ENCODE measurements around the gene CALML6. TPM values are rescaled to one million over a fixed set of nuclear protein-coding genes. Genes with fewer than 3 reads are reported as not detected.
A peak's percentile ranks its signal among the peaks of the same experiment; 100 is the strongest.

Gene CALML6
- total and polyA plus RNA-seq, 2 of the 8 experiments (the other 6 are each of a cell fraction or from before 2014, with no cell fraction given), result 0.54 to 1.3 TPM

- TF ChIP-seq GABPA (IDR thresholded peaks at IDR 0.05; ENCODE audit: borderline replicate concordance, insufficient read depth, low read length) (0 out of 2 replicates have a peak, but pooled peaks have one; percentile 40), PHF8 (conservative IDR thresholded peaks at IDR 0.05; ENCODE audit: low read depth, low read length) (0 out of 2 replicates have a peak, but pooled peaks have one; percentile 4), E2F6 (IDR thresholded peaks at IDR 0.05) (no peak), EP300 (IDR thresholded peaks at IDR 0.05; ENCODE audit: borderline replicate concordance in 1 of 2, low read depth in 2 of 2, low read length in 2 of 2) (peak in 1 of 2 experiments; percentile 36; a peak in 1 of 3 replicates), YY1 (IDR thresholded peaks at IDR 0.05; ENCODE audit: low read depth, low read length) (peak; percentile 33; the same call in 1 of the 2 replicates), TAF1 (IDR thresholded peaks at IDR 0.05; ENCODE audit: low read depth, low read length) (peak; percentile 71; the same call in 1 of the 2 replicates), SIRT6 (IDR thresholded peaks at IDR 0.05; ENCODE audit: low read length) (no peak), TAF7 (optimal IDR thresholded peaks at IDR 0.05; ENCODE audit: borderline replicate concordance, low read depth, low read length) (peak; percentile 28), CREB1 (IDR thresholded peaks at IDR 0.05) (peak; percentile 90), POLR2A (IDR thresholded peaks at IDR 0.05; ENCODE audit: control extremely low read depth in 1 of 2, low read depth in 2 of 2, low read length in 2 of 2) (no peak), CBX8 (IDR thresholded peaks at IDR 0.05; ENCODE audit: borderline replicate concordance, low read depth, low read length) (no peak), TBP (IDR thresholded peaks at IDR 0.05; ENCODE audit: low read depth, low read length) (peak; percentile 25; the same call in 1 of the 2 replicates), SIX5 (IDR thresholded peaks at IDR 0.05; ENCODE audit: low read depth, low read length) (no peak), FOSL1 (IDR thresholded peaks at IDR 0.05; ENCODE audit: insufficient read depth, low read depth, low read length) (no peak), CTCF (IDR thresholded peaks at IDR 0.05; ENCODE audit: control extremely low read depth in 1 of 3, insufficient read depth in 1 of 3, low read depth in 1 of 3, low read length in 3 of 3) (no peak), SRF (IDR thresholded peaks at IDR 0.05; ENCODE audit: low read depth, low read length) (no peak), RBBP5 (IDR thresholded peaks at IDR 0.05; ENCODE audit: borderline replicate concordance, low read depth, low read length) (peak; percentile 30; the same call in 1 of the 2 replicates), EGR1 (IDR thresholded peaks at IDR 0.05; ENCODE audit: borderline replicate concordance, low read depth, low read length) (peak; percentile 18; the same call in 1 of the 2 replicates)
Measured at GRCh38 chr1:1890506-1891348, 24.3 kb upstream of the CALML6 start, which contains the start of gene GNB1 (continued).
